ENCODE data around the gene PPP1R3D. TPM values are rescaled to one million over a fixed set of nuclear protein-coding genes. Genes with fewer than 3 reads are reported as not detected.

PPP1R3D gene
- total and polyA plus RNA-seq, 2 of the 13 experiments (the other 11 are each of a cell fraction or from before 2014, with no cell fraction given) = 1.2 to 3.7 TPM

DNA sequence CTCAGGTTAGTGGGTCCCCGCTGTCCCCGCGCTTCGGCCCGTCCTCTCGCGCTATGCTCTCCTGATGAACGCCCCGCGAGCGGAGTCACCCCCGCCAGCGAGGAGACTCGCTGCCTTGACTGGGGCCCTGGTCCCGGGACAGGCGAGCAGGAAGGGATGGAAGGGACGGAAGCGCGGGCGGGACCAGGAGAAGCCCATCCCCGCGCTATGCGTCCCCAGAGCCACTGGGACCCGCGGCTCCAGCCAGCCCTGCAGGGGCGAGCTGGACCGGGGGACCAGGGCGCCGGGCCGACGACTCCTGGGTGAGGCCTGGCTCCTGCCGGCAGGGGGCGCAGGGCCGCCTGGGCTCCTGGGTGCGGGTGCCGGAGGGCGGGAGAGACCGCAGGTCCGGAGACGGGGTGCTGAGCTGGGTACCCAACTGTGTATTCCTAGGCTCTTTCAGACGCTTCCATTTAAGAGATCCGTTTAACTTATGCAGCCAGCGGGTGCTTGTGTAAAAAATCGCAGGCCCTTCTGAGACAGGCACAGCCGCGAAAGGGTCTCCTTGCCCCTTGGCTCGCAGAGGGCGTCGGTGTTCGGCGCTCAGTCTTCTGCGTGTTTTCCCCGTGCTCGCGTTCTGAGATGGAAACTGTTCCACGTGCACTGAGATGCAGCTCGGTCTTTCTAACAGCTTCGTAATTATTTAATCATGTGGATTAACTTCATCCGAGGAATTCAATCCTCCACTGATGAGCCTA lies 6.1 kb downstream of the PPP1R3D start (continued):
- 0 out of 2 replicates have a peak, but pooled peaks have one; percentile 40 for TF ChIP-seq KMT2A (CRISPR knock-in tag; IDR thresholded peaks at IDR 0.05)
- no peak for TF ChIP-seq ZNF558 (CRISPR knock-in tag; IDR thresholded peaks at IDR 0.05; ENCODE audit: borderline replicate concordance)
- TF ChIP-seq TOPORS (CRISPR knock-in tag; IDR thresholded peaks at IDR 0.05) = no peak
- no peak for TF ChIP-seq ZFP37 (CRISPR knock-in tag; IDR thresholded peaks at IDR 0.05; ENCODE audit: borderline replicate concordance)
- TF ChIP-seq PRMT3 (CRISPR knock-in tag; IDR thresholded peaks at IDR 0.05; ENCODE audit: borderline replicate concordance, low read depth) = no peak
- no peak for TF ChIP-seq ZNF530 (CRISPR knock-in tag; IDR thresholded peaks at IDR 0.05; ENCODE audit: low read depth)
- no peak for TF ChIP-seq FOSL1 (CRISPR knock-in tag; IDR thresholded peaks at IDR 0.05; ENCODE audit: borderline replicate concordance)
- TF ChIP-seq ZKSCAN1 (IDR thresholded peaks at IDR 0.05; ENCODE audit: low read length) = no peak
- no peak for TF ChIP-seq PAWR (CRISPR knock-in tag; IDR thresholded peaks at IDR 0.05; ENCODE audit: borderline replicate concordance)
- TF ChIP-seq ZNF34 (CRISPR knock-in tag; IDR thresholded peaks at IDR 0.05; ENCODE audit: borderline replicate concordance) = no peak
- TF ChIP-seq ASH2L (IDR thresholded peaks at IDR 0.05; ENCODE audit: insufficient read length, low read depth, low read length) = no peak
- TF ChIP-seq IKZF1 (IDR thresholded peaks at IDR 0.05) = no peak
- no peak for TF ChIP-seq RELA (CRISPR knock-in tag; IDR thresholded peaks at IDR 0.05)
- no peak for TF ChIP-seq ZNF101 (CRISPR knock-in tag; IDR thresholded peaks at IDR 0.05; ENCODE audit: borderline replicate concordance, low read depth)
- TF ChIP-seq HNRNPUL1 (IDR thresholded peaks at IDR 0.05; ENCODE audit: low read depth, low read length) = no peak
- TF ChIP-seq EP300 (IDR thresholded peaks at IDR 0.05; ENCODE audit: low read depth in 2 of 2, low read length in 2 of 2) = no peak
- no peak for TF ChIP-seq EP300 (CRISPR knock-in tag; IDR thresholded peaks at IDR 0.05; ENCODE audit: borderline replicate concordance)
- no peak; the same call in 1 of the 2 replicates for TF ChIP-seq ZZZ3 (CRISPR knock-in tag; IDR thresholded peaks at IDR 0.05; ENCODE audit: borderline replicate concordance)
- TF ChIP-seq, protein P1, sequence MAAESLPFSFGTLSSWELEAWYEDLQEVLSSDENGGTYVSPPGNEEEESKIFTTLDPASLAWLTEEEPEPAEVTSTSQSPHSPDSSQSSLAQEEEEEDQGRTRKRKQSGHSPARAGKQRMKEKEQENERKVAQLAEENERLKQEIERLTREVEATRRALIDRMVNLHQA (CRISPR knock-in tag; IDR thresholded peaks at IDR 0.05) = no peak
- TF ChIP-seq, protein P2, sequence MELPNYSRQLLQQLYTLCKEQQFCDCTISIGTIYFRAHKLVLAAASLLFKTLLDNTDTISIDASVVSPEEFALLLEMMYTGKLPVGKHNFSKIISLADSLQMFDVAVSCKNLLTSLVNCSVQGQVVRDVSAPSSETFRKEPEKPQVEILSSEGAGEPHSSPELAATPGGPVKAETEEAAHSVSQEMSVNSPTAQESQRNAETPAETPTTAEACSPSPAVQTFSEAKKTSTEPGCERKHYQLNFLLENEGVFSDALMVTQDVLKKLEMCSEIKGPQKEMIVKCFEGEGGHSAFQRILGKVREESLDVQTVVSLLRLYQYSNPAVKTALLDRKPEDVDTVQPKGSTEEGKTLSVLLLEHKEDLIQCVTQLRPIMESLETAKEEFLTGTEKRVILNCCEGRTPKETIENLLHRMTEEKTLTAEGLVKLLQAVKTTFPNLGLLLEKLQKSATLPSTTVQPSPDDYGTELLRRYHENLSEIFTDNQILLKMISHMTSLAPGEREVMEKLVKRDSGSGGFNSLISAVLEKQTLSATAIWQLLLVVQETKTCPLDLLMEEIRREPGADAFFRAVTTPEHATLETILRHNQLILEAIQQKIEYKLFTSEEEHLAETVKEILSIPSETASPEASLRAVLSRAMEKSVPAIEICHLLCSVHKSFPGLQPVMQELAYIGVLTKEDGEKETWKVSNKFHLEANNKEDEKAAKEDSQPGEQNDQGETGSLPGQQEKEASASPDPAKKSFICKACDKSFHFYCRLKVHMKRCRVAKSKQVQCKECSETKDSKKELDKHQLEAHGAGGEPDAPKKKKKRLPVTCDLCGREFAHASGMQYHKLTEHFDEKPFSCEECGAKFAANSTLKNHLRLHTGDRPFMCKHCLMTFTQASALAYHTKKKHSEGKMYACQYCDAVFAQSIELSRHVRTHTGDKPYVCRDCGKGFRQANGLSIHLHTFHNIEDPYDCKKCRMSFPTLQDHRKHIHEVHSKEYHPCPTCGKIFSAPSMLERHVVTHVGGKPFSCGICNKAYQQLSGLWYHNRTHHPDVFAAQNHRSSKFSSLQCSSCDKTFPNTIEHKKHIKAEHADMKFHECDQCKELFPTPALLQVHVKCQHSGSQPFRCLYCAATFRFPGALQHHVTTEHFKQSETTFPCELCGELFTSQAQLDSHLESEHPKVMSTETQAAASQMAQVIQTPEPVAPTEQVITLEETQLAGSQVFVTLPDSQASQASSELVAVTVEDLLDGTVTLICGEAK (IDR thresholded peaks at IDR 0.05) = no peak
- TF ChIP-seq, protein P2 (CRISPR knock-in tag; IDR thresholded peaks at IDR 0.05) = peak; percentile 53; the same call in 1 of the 2 replicates
- TF ChIP-seq ZNF577 (CRISPR knock-in tag; IDR thresholded peaks at IDR 0.05; ENCODE audit: borderline replicate concordance, low read depth) = no peak

Measured in HepG2 (cell line).